Fibroblast of skin of right biceps (primary cell): Measurements from ENCODE around the gene SLC16A5.
A peak's percentile ranks its signal among the peaks of the same experiment; 100 is the strongest.
"Not testable (repeated sequence)": the region's sequence is repeated elsewhere in the genome, so short reads cannot be mapped to it uniquely, and the experiment has no call there.

Experiments
- DNase-seq: peaks from one replicate; pipeline ENCODE4 v3.0.0-alpha.2; 2013

The SLC16A5 gene

GRCh38 chr17:75113798-75114551 lies 26.2 kb downstream of the SLC16A5 start:
- peak; percentile 84 for DNase-seq

- no peak for DNase-seq
These were observed 27.0 kb downstream of the SLC16A5 start for GRCh38 chr17:75114552-75115314.

- DNase-seq = no peak
These were observed 27.8 kb downstream of the SLC16A5 start for GRCh38 chr17:75115555-75115954.

- DNase-seq = no peak
These were observed 29.0 kb downstream of the SLC16A5 start for GRCh38 chr17:75116737-75117136.

GRCh38 chr17:75118307-75118706 lies 30.6 kb downstream of the SLC16A5 start:
- DNase-seq = no peak

- DNase-seq = peak; percentile 20
These were observed 36.5 kb downstream of the SLC16A5 start for GRCh38 chr17:75124041-75124818.

- no peak for DNase-seq
These were observed 37.0 kb downstream of the SLC16A5 start for GRCh38 chr17:75124819-75125162.

- no peak for DNase-seq
These were observed 38.2 kb downstream of the SLC16A5 start for GRCh38 chr17:75125984-75126383.

- no peak for DNase-seq
These were observed 39.2 kb downstream of the SLC16A5 start for GRCh38 chr17:75126954-75127353.

GRCh38 chr17:75127936-75128335 lies 40.2 kb downstream of the SLC16A5 start:
- DNase-seq = not testable (repeated sequence)

GRCh38 chr17:75128694-75129505 lies 41.1 kb downstream of the SLC16A5 start:
- DNase-seq = no peak

- DNase-seq = no peak
These were observed 41.8 kb downstream of the SLC16A5 start for GRCh38 chr17:75129576-75129975.

GRCh38 chr17:75130059-75130631 lies 42.4 kb downstream of the SLC16A5 start:
- no peak for DNase-seq

- DNase-seq = peak; percentile 78
These were observed 43.0 kb downstream of the SLC16A5 start for GRCh38 chr17:75130632-75131277.

GRCh38 chr17:75131278-75132017 lies 43.7 kb downstream of the SLC16A5 start, which contains the start of gene NT5C:
NT5C (minus strand) TSS chr17:75131742; CDS start chr17:75131707, 35 bp downstream.
- DNase-seq = peak; percentile 82

GRCh38 chr17:75132018-75133000 lies 44.6 kb downstream of the SLC16A5 start:
- DNase-seq = not testable (repeated sequence)

GRCh38 chr17:75133001-75133400 lies 45.2 kb downstream of the SLC16A5 start:
- DNase-seq = peak; percentile 7

- DNase-seq = peak; percentile 26
These were observed 46.0 kb downstream of the SLC16A5 start for GRCh38 chr17:75133607-75134347.

- DNase-seq = no peak
These were observed 47.7 kb downstream of the SLC16A5 start for GRCh38 chr17:75135452-75135851.
